BE2C (cell line): Measurements from ENCODE around the gene PALD1.

ENCODE experiments used
- DNase-seq: peaks from one replicate; pipeline ENCODE4 v3.0.0-alpha.2; 2020
- H3K27me3 ChIP-seq: fragments of 250-450 bp; sonication (Bioruptor Pico); 2 replicates; pipeline ENCODE4 v1.5.1; 2020; ENCODE audit warnings: mild to moderate bottlenecking
- H3K36me3 ChIP-seq: fragments of 250-450 bp; sonication (Bioruptor Pico); 2 replicates; pipeline ENCODE4 v1.5.1; 2020; ENCODE audit warnings: mild to moderate bottlenecking
- H3K4me1 ChIP-seq: fragments of 250-450 bp; sonication (Bioruptor Pico); 2 replicates; pipeline ENCODE4 v1.5.1; 2020
- H3K4me3 ChIP-seq: 2 replicates; pipeline ENCODE4 v1.5.1; 2011; ENCODE audit warnings: low read depth, low read length
- H3K9me3 ChIP-seq: fragments of 250-450 bp; sonication (Bioruptor Pico); 2 replicates; pipeline ENCODE4 v1.5.1; 2020
- TF ChIP-seq, protein P1 (sequence below): IDR thresholded peaks from 2 replicates; pipeline ENCODE4 v1.5.1; 2012; ENCODE audit warnings: mild to moderate bottlenecking, low read depth, low read length

The PALD1 gene

DNA sequence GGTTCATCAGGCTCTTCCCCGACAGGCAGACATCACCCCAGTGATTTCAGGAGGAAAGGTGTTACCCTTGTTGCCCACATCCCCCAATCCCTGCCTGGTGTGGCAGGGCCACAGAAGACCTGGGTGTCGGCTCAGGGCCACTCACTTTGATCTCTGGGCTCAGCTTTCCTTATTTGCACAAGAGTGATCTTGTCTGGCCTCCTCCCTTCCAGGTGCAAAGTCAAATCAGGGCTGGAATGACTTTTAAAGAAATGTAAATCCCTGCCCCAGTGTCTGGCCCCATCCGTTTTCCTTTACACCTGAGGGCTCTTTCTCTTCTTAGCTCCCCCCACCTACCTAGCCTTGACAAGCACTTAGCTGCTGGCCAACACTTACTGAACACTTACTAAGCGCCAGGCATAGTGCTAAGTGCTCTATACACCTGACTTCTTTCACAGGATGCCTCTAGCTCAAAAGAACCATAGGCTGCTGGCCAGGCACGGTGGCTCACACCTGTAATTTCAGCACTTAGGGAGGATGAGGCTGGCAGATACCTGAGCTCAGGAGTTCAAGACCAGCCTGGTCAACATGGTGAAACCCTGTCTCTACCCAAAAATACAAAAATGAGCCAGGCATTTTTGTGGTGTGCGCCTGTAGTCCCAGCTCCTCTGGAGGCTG, 36.1 kb upstream of the PALD1 start:
- Histone ChIP-seq H3K36me3 (no peaks in the 10 kb centered on the region), H3K4me1 (no peaks in the 10 kb centered on the region), H3K27me3 (peaks cover 34% of the 10 kb centered on the region), H3K9me3 (no peaks in the 10 kb centered on the region), H3K4me3 (no peak overlapping the region)
- TF ChIP-seq, protein P1, sequence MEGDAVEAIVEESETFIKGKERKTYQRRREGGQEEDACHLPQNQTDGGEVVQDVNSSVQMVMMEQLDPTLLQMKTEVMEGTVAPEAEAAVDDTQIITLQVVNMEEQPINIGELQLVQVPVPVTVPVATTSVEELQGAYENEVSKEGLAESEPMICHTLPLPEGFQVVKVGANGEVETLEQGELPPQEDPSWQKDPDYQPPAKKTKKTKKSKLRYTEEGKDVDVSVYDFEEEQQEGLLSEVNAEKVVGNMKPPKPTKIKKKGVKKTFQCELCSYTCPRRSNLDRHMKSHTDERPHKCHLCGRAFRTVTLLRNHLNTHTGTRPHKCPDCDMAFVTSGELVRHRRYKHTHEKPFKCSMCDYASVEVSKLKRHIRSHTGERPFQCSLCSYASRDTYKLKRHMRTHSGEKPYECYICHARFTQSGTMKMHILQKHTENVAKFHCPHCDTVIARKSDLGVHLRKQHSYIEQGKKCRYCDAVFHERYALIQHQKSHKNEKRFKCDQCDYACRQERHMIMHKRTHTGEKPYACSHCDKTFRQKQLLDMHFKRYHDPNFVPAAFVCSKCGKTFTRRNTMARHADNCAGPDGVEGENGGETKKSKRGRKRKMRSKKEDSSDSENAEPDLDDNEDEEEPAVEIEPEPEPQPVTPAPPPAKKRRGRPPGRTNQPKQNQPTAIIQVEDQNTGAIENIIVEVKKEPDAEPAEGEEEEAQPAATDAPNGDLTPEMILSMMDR, result no peak
- DNase-seq, result no peak

DNA sequence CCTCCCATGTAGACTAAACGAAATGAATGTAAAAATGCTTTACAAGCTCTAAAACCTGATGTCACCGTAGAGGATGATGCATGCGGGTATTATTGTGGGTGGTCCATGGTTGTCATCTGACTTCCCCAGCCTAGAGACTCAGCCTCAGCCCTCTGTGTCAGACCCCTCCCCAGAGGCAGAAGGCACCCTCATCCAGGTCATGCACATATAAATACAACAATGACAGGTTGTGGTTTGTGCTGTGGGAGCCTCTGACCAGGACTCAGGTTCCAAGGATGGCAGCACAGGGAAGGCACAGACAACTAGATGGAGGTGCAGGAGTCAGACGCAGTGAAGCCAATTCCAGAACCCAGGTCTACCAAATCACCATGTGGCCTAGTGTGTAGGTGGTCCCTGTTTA, 33.8 kb upstream of the PALD1 start:
- DNase-seq, result no peak
- TF ChIP-seq, protein P1, result no peak
- Histone ChIP-seq H3K9me3 (no peaks in the 10 kb centered on the region), H3K27me3 (peaks cover 29% of the 10 kb centered on the region), H3K36me3 (no peaks in the 10 kb centered on the region), H3K4me1 (no peaks in the 10 kb centered on the region), H3K4me3 (no peak overlapping the region)

DNA sequence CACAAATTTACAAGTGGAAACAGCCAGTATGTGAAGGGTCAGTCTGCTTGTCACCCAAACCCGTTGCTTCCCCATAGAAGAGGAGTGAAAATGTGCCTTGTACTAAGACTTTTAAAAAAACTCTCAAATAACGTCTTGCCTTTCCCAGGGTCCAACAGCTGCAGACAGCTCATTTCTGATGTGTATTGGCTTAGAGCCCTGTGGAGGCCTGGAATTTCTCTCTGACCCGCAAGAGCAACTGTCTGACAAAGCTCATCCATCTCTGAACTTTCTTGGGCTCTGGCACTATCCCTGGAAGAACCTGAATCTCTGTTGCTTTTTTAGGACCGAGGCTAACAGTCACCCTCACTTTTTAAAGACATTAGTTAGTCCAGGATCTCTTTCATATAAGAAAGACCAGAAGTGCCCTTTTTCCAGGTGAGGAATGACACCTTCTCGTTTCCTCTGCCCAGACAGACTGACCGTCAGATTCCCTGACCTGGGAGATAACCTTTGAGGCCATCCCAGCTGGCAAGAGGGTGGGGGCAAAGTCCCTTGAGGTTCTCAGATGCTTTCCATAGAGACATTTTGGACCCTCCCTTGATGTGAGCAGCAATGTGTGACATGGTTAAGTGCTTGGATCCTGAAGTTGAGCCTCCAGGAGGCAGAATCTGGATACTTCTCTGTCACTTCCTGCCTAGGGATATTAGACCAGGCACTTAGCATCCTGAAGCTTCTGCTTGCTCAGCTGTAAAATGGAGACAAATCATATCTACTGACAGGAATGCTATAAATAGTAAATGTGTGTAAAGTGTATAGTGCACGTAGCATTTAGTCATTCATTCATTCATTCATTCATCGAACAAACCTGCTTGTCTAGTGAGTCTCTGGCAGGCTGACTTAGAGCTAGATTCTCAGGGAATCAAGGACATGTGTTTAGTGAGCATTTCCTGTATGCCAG, 32.6 kb upstream of the PALD1 start:
- no peak for DNase-seq
- no peaks in the 10 kb centered on the region for H3K4me1 ChIP-seq
- no peaks in the 10 kb centered on the region for H3K36me3 ChIP-seq
- H3K27me3 ChIP-seq, result peaks cover 17% of the 10 kb centered on the region
- TF ChIP-seq, protein P1, result no peak
- H3K4me3 ChIP-seq, result no peak overlapping the region
- no peaks in the 10 kb centered on the region for H3K9me3 ChIP-seq

DNA sequence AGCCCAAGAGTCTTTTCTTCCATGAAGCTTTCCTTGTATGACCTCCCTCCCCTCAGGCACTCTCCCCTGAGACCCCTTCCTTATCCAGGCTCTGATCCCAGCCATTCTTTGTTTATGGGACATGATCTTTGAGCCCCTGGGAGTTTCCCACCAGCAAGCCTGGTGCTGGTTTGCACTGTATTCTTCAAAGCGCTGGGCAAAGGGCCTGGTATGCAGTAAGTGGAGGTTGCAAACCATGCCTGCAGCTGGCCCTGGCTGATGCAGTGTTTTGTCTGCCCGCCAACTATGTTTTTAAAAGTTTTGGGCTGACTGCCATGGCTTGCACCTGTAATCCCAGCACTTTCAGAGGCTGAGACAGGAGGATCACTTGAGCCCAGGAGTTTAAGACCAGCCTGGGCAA, 30.3 kb upstream of the PALD1 start:
- no peaks in the 10 kb centered on the region for H3K27me3 ChIP-seq
- H3K4me3 ChIP-seq, result no peak overlapping the region
- H3K9me3 ChIP-seq, result no peaks in the 10 kb centered on the region
- H3K4me1 ChIP-seq, result no peaks in the 10 kb centered on the region
- no peak for DNase-seq
- H3K36me3 ChIP-seq, result no peaks in the 10 kb centered on the region
- TF ChIP-seq, protein P1, result no peak

DNA sequence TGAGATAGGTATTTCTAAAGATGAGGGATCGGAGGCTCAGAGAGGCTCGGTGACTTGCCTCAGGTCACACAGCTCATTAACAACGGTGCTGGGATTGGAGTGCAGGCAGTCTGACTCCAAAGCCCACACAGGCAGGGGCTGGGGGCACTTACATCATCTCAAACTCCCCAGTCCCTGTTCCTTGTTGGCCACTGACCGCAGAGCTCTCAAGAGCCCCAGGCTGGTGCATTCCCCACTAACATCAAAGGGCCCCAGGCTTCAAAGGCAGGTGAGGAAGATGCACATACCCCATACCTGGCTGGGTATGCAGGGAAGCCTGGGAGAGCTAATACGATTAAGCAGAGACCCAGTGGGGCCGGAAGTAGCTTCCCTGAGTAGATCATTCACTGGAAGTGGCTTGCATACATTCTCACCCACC, 23.3 kb upstream of the PALD1 start:
- H3K9me3 ChIP-seq, result no peaks in the 10 kb centered on the region
- no peaks in the 10 kb centered on the region for H3K36me3 ChIP-seq
- TF ChIP-seq, protein P1, result no peak
- H3K4me1 ChIP-seq, result no peaks in the 10 kb centered on the region
- DNase-seq, result no peak
- H3K4me3 ChIP-seq, result no peak overlapping the region
- H3K27me3 ChIP-seq, result no peaks in the 10 kb centered on the region

DNA sequence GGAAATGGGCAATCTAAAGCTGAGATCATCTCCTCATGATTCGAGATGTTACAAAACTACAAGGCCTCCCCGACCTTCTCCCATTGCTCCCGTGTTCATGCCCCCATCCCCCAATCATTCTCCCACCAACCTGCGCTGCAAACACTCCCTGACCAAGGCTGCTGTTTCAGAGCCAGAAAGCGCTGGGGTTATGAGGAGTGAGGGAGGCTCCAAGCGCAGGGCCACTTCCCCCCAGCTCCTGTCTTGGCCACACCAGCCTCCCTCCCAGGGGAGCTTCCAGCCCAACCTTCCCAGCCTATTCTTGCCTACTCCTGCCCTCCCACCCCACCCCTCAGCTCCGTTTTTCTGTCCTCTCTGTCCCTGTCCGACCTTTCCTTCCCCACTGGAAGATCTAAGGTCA, 22.4 kb upstream of the PALD1 start:
- Histone ChIP-seq H3K9me3 (no peaks in the 10 kb centered on the region), H3K27me3 (no peaks in the 10 kb centered on the region), H3K4me1 (no peaks in the 10 kb centered on the region), H3K4me3 (no peak overlapping the region), H3K36me3 (no peaks in the 10 kb centered on the region)
- TF ChIP-seq, protein P1, result no peak
- no peak for DNase-seq
